HCEC 1CT (cell line): ENCODE data around the gene ASTN2.

ENCODE experiments used
- DNase-seq: peaks from one replicate; pipeline ENCODE4 v3.0.0-alpha.2; 2017

The ASTN2 gene

GRCh38 chr9:116585204-116585603 is 829.7 kb downstream of the ASTN2 start:
- DNase-seq, result no peak

GRCh38 chr9:116580853-116581252 is 834.0 kb downstream of the ASTN2 start:
- no peak for DNase-seq

GRCh38 chr9:116576386-116576785 is 838.5 kb downstream of the ASTN2 start:
- DNase-seq, result peak; percentile 7

- no peak for DNase-seq
Measured at GRCh38 chr9:116574027-116574679, 840.7 kb downstream of the ASTN2 start.

- peak; percentile 74 for DNase-seq
Measured at GRCh38 chr9:116572095-116572748, 842.6 kb downstream of the ASTN2 start.

- DNase-seq, result no peak
Measured at GRCh38 chr9:116569111-116569510, 845.7 kb downstream of the ASTN2 start.

GRCh38 chr9:116566677-116567488 is 848.0 kb downstream of the ASTN2 start:
- DNase-seq, result peak; percentile 22

GRCh38 chr9:116565986-116566385 is 848.9 kb downstream of the ASTN2 start:
- DNase-seq, result no peak

- DNase-seq, result no peak
Measured at GRCh38 chr9:116564266-116564793, 850.5 kb downstream of the ASTN2 start.

- DNase-seq, result no peak
Measured at GRCh38 chr9:116558818-116559540, 855.9 kb downstream of the ASTN2 start.

GRCh38 chr9:116558035-116558434 is 856.8 kb downstream of the ASTN2 start:
- DNase-seq, result no peak

GRCh38 chr9:116555556-116556155 is 859.2 kb downstream of the ASTN2 start:
- no peak for DNase-seq

GRCh38 chr9:116555119-116555518 is 859.7 kb downstream of the ASTN2 start:
- no peak for DNase-seq

GRCh38 chr9:116550696-116551436 is 864.0 kb downstream of the ASTN2 start:
- DNase-seq, result peak; percentile 65

- DNase-seq, result no peak
Measured at GRCh38 chr9:116549786-116550660, 864.8 kb downstream of the ASTN2 start.

- DNase-seq, result peak; percentile 99
Measured at GRCh38 chr9:116549061-116549664, 865.7 kb downstream of the ASTN2 start.

GRCh38 chr9:116547729-116548426 is 867.0 kb downstream of the ASTN2 start:
- no peak for DNase-seq

GRCh38 chr9:116546711-116547581 is 867.9 kb downstream of the ASTN2 start:
- peak; percentile 62 for DNase-seq

- no peak for DNase-seq
Measured at GRCh38 chr9:116544896-116545295, 870.0 kb downstream of the ASTN2 start.
